IMR-90 (cell line): Measurements from ENCODE around the gene HSD17B4. TPM values are rescaled to one million over a fixed set of nuclear protein-coding genes. Genes with fewer than 3 reads are reported as not detected.

Experiments used
- ATAC-seq: fragments of 200-7000 bp; cut with Tn5 transposase; 2 replicates; pipeline ENCODE4 v1.9.1; 2020; ENCODE audit warnings: low read depth, mild to moderate bottlenecking, moderate library complexity
- BruUV-seq: library from RNA; stranded (reverse); fragments of 400-500 nt; replicated peaks from 2 replicates; lab custom pipeline; 2021; lab: Mats Ljungman, UMichigan
- CTCF ChIA-PET: fragments of 300-600 bp; formaldehyde crosslinking; extraction: SDS; loops from one replicate; lab custom pipeline; 2021; ENCODE audit warnings: antibody characterized with exemption; lab: Yijun Ruan, JAX
- POLR2A ChIA-PET: fragments of 300-600 bp; sonication (Branson Sonifier 250); formaldehyde crosslinking; loops from one replicate; lab custom pipeline; 2022; ENCODE audit warnings: antibody characterized with exemption; ENCODE audit not compliant: unreplicated experiment; lab: Charles Lee
- DNase-seq: peaks from one replicate; pipeline ENCODE4 v3.0.0; 2013
- H2AFZ ChIP-seq: replicated peaks from 2 replicates; pipeline ENCODE3; 2013; ENCODE audit warnings: low read length, mild to moderate bottlenecking; ENCODE audit not compliant: poor library complexity
- H2AK5ac ChIP-seq: 2 replicates; pipeline ENCODE4 v1.6.1; 2013; ENCODE audit warnings: low read depth, low read length, inconsistent platforms
- H2AK9ac ChIP-seq: replicated peaks from 2 replicates; pipeline ENCODE3; 2013; ENCODE audit warnings: mild to moderate bottlenecking, low read depth, low read length, moderate library complexity; ENCODE audit not compliant: poor library complexity
- H2BK120ac ChIP-seq: 2 replicates; pipeline ENCODE4 v1.6.1; 2013; ENCODE audit warnings: low read depth, low read length, inconsistent platforms
- H2BK15ac ChIP-seq: 3 replicates; pipeline ENCODE4 v1.6.1; 2013; ENCODE audit warnings: low read depth, low read length, inconsistent platforms
- H2BK20ac ChIP-seq: 2 replicates; pipeline ENCODE4 v1.6.1; 2013; ENCODE audit warnings: low read depth, mild to moderate bottlenecking, inconsistent platforms, low read length, moderate library complexity
- H2BK5ac ChIP-seq: 2 replicates; pipeline ENCODE4 v1.6.1; 2013; ENCODE audit warnings: mild to moderate bottlenecking, low read depth, low read length, inconsistent platforms; ENCODE audit not compliant: poor library complexity, severe bottlenecking
- H3K14ac ChIP-seq: replicated peaks from 2 replicates; pipeline ENCODE4 v1.6.1; 2013; ENCODE audit warnings: low read depth, low read length, inconsistent platforms
- H3K18ac ChIP-seq: 2 replicates; pipeline ENCODE4 v1.6.1; 2013; ENCODE audit warnings: low read depth, low read length, control low read depth
- H3K23ac ChIP-seq: 2 replicates; pipeline ENCODE4 v1.6.1; 2013; ENCODE audit warnings: low read depth, low read length, inconsistent platforms
- H3K27ac ChIP-seq: 2 replicates; pipeline ENCODE4 v1.5.1; 2013; ENCODE audit warnings: mild to moderate bottlenecking, control low read depth, low read length; ENCODE audit not compliant: insufficient read depth
- H3K27me3 ChIP-seq: 2 replicates; pipeline ENCODE4 v1.6.1; 2013; ENCODE audit warnings: low read length; ENCODE audit not compliant: control insufficient read depth, insufficient read depth
- H3K36me3 ChIP-seq: 2 replicates; pipeline ENCODE4 v1.6.1; 2013; ENCODE audit warnings: low read length, mixed read lengths; ENCODE audit not compliant: control insufficient read depth, insufficient read depth
- H3K4ac ChIP-seq: 2 replicates; pipeline ENCODE4 v1.6.1; 2013; ENCODE audit warnings: low read depth, low read length, inconsistent platforms
- H3K4me1 ChIP-seq: 2 replicates; pipeline ENCODE4 v1.6.1; 2013; ENCODE audit warnings: low read length, mixed read lengths; ENCODE audit not compliant: control insufficient read depth, insufficient read depth
- H3K4me2 ChIP-seq: 2 replicates; pipeline ENCODE4 v1.6.1; 2013; ENCODE audit warnings: low read depth, mild to moderate bottlenecking, control low read depth, low read length, moderate library complexity
- H3K4me3 ChIP-seq: 2 replicates; pipeline ENCODE4 v1.5.1; 2013; ENCODE audit warnings: low read depth, mild to moderate bottlenecking, control low read depth, low read length, moderate library complexity; ENCODE audit not compliant: insufficient read depth
- H3K56ac ChIP-seq: 2 replicates; pipeline ENCODE4 v1.6.1; 2013; ENCODE audit warnings: low read length, inconsistent platforms; ENCODE audit not compliant: insufficient read depth; ENCODE audit errors: extremely low read depth
- H3K79me1 ChIP-seq, 2 experiments: 2 replicates each; pipeline ENCODE4 v1.6.1; 2013; ENCODE audit warnings: low read length in 2 of 2, inconsistent platforms in 1 of 2, low read depth in 1 of 2
- H3K9ac ChIP-seq: 2 replicates; pipeline ENCODE4 v1.6.1; 2013; ENCODE audit warnings: low read depth, low read length, control low read depth
- H3K9me1 ChIP-seq: 2 replicates; pipeline ENCODE4 v1.6.1; 2013; ENCODE audit warnings: low read length, inconsistent platforms; ENCODE audit not compliant: insufficient read depth
- H3K9me3 ChIP-seq: 2 replicates; pipeline ENCODE4 v1.6.1; 2013; ENCODE audit warnings: low read length; ENCODE audit not compliant: control insufficient read depth, insufficient read depth
- H4K20me1 ChIP-seq: 2 replicates; pipeline ENCODE4 v1.6.1; 2013; ENCODE audit warnings: low read length, inconsistent platforms; ENCODE audit not compliant: insufficient read depth
- H4K5ac ChIP-seq: 2 replicates; pipeline ENCODE4 v1.6.1; 2013; ENCODE audit warnings: mild to moderate bottlenecking, low read depth, low read length, control low read depth
- H4K8ac ChIP-seq, 2 experiments: 2 replicates each; pipeline ENCODE4 v1.6.1; 2013; ENCODE audit warnings: low read depth in 2 of 2, low read length in 2 of 2, control low read depth in 1 of 2, inconsistent platforms in 1 of 2
- H4K91ac ChIP-seq: 2 replicates; pipeline ENCODE4 v1.6.1; 2013; ENCODE audit warnings: low read depth, low read length, inconsistent platforms; ENCODE audit not compliant: insufficient read depth
- BHLHE40 ChIP-seq: fragments of 150-350 bp; IDR thresholded peaks from 2 replicates; pipeline ENCODE4 v1.6.1; 2016; ENCODE audit warnings: mild to moderate bottlenecking, low read depth, low read length
- CEBPB ChIP-seq: IDR thresholded peaks from 2 replicates; pipeline ENCODE4 v1.6.1; 2012; ENCODE audit warnings: low read depth, low read length, improper control_type of control experiment
- CHD1 ChIP-seq: IDR thresholded peaks from 2 replicates; pipeline ENCODE4 v1.6.1; 2012; ENCODE audit warnings: low read depth, low read length, improper control_type of control experiment
- CTCF ChIP-seq: conservative IDR thresholded peaks from 2 replicates; pipeline ENCODE4 v1.5.1; 2012; ENCODE audit warnings: mild to moderate bottlenecking, low read depth, low read length, improper control_type of control experiment
- ELK1 ChIP-seq: fragments of 150-350 bp; IDR thresholded peaks from 2 replicates; pipeline ENCODE4 v1.6.1; 2016; ENCODE audit warnings: low read depth, mild to moderate bottlenecking, low read length, moderate library complexity, borderline replicate concordance
- FOS ChIP-seq: fragments of 150-350 bp; IDR thresholded peaks from 2 replicates; pipeline ENCODE4 v1.6.1; 2016; ENCODE audit warnings: low read depth, low read length
- MAFK ChIP-seq: IDR thresholded peaks from 2 replicates; pipeline ENCODE4 v1.6.1; 2012; ENCODE audit warnings: low read depth, low read length, improper control_type of control experiment
- MAZ ChIP-seq: IDR thresholded peaks from 2 replicates; pipeline ENCODE4 v1.6.1; 2012; ENCODE audit warnings: low read depth, mild to moderate bottlenecking, low read length, improper control_type of control experiment, moderate library complexity, borderline replicate concordance
- MXI1 ChIP-seq: IDR thresholded peaks from 2 replicates; pipeline ENCODE4 v1.6.1; 2012; ENCODE audit warnings: low read depth, mild to moderate bottlenecking, low read length, moderate library complexity, borderline replicate concordance
- NFE2L2 ChIP-seq: fragments of 150-350 bp; IDR thresholded peaks from 2 replicates; pipeline ENCODE4 v1.6.1; 2016; ENCODE audit warnings: low read depth, mild to moderate bottlenecking, low read length
- POLR2A ChIP-seq: IDR thresholded peaks from 2 replicates; pipeline ENCODE4 v1.6.1; 2012; ENCODE audit warnings: mild to moderate bottlenecking, low read depth, low read length
- RAD21 ChIP-seq: IDR thresholded peaks from 2 replicates; pipeline ENCODE4 v1.6.1; 2012; ENCODE audit warnings: low read length, improper control_type of control experiment
- RCOR1 ChIP-seq: IDR thresholded peaks from 2 replicates; pipeline ENCODE4 v1.6.1; 2012; ENCODE audit warnings: mild to moderate bottlenecking, low read length, improper control_type of control experiment; ENCODE audit not compliant: insufficient replicate concordance
- RFX5 ChIP-seq: IDR thresholded peaks from 2 replicates; pipeline ENCODE4 v1.8.0; 2012; ENCODE audit warnings: low read depth, mild to moderate bottlenecking, low read length, moderate library complexity
- SMC3 ChIP-seq: fragments of 150-350 bp; IDR thresholded peaks from 2 replicates; pipeline ENCODE4 v1.6.1; 2016; ENCODE audit warnings: low read depth, mild to moderate bottlenecking, antibody characterized with exemption, low read length, moderate library complexity
- USF2 ChIP-seq: fragments of 150-350 bp; IDR thresholded peaks from 2 replicates; pipeline ENCODE4 v1.6.1; 2017; ENCODE audit warnings: mild to moderate bottlenecking, antibody characterized with exemption, low read length, low read depth
- WGBS, 2 experiments: methylation state at CpG; one replicate each; pipeline versions ENCODE4 v1.1.5 to v1.1.7; 2013; ENCODE audit warnings: missing lambda C conversion rate in 2 of 2; ENCODE audit not compliant: insufficient read length in 1 of 2; ENCODE audit errors: extremely low coverage in 2 of 2; 5-methylcytosine and 5-hydroxymethylcytosine counted together
- dilution Hi-C: fragments of 300-500 bp; cut with HindIII; formaldehyde crosslinking; loops from one replicate; pipeline ENCODE4 v1.14.3; 2018; ENCODE audit warnings: low sequenced_read_pairs; ENCODE audit not compliant: unreplicated experiment
- in situ Hi-C: fragments of 300-500 bp; cut with MboI; formaldehyde crosslinking; loops from 3 replicates; pipeline ENCODE4 v1.14.3; 2019; ENCODE audit warnings: low sequenced_read_pairs, inconsistent platforms, mixed read lengths
- intact Hi-C: fragments of 100-400 bp; cut with micrococcal nuclease; formaldehyde crosslinking; loops from 2 replicates; pipeline ENCODE4 v1.10.0; 2022
- polyA plus RNA-seq, 3 experiments: library from polyadenylated mRNA; depleted of rRNA; stranded (reverse); fragments of >200 nt; gene quantifications; 2 replicates each; pipeline ENCODE4 v1.2.3, GENCODE V29; 2012; ENCODE audit warnings: low replicate concordance in 1 of 3
- total RNA-seq: library from RNA; depleted of rRNA; stranded (reverse); fragments of >200 nt; gene quantifications from 2 replicates; pipeline ENCODE4 v1.2.3, GENCODE V29; 2012

The HSD17B4 gene
- total and polyA plus RNA-seq, 2 of the 4 experiments (the other 2 are of a cell fraction), result 95.1 to 154 TPM

- H3K4ac ChIP-seq, result no peak overlapping the region
- POLR2A ChIA-PET, result no interaction called here
- ATAC-seq (no peak), DNase-seq (no peak)
- peaks cover 9% of the 10 kb centered on the region for H3K27me3 ChIP-seq
- H3K4me2 ChIP-seq, result no peak overlapping the region
- no TSS peak for BruUV-seq
- dilution Hi-C loops, result no loop called here
- WGBS, 2 experiments, result no CpG with 5 or more reads among the region's 2 CpGs
- no peak overlapping the region for H2AK5ac ChIP-seq
- no peak overlapping the region for H3K27ac ChIP-seq
- H4K5ac ChIP-seq, result no peak overlapping the region
- H2AK9ac ChIP-seq, result no peak overlapping the region
- H2BK5ac ChIP-seq, result no peak overlapping the region
- no peak overlapping the region for H2BK15ac ChIP-seq
- H3K36me3 ChIP-seq, result no peaks in the 10 kb centered on the region
- no peaks in the 10 kb centered on the region for H4K20me1 ChIP-seq
- H3K9ac ChIP-seq, result no peak overlapping the region
- H3K18ac ChIP-seq, result no peak overlapping the region
- intact Hi-C loops, result no loop called here
- no peak overlapping the region for H3K14ac ChIP-seq
- H3K4me1 ChIP-seq, result no peaks in the 10 kb centered on the region
- H3K9me3 ChIP-seq, result no peaks in the 10 kb centered on the region
- CTCF ChIA-PET, result no interaction called here
- no peak overlapping the region for H3K56ac ChIP-seq
- no peak overlapping the region for H3K23ac ChIP-seq
- H3K9me1 ChIP-seq, result no peaks in the 10 kb centered on the region
- no peak for TF ChIP-seq POLR2A
- no peak for TF ChIP-seq CTCF
- TF ChIP-seq RFX5, result no peak
- no peak for TF ChIP-seq RAD21
- no peak for TF ChIP-seq BHLHE40
- TF ChIP-seq NFE2L2, result no peak
- no peak for TF ChIP-seq CEBPB
- TF ChIP-seq ELK1, result no peak
- no peak for TF ChIP-seq MXI1
- no peak for TF ChIP-seq MAZ
- TF ChIP-seq FOS, result no peak
- TF ChIP-seq MAFK, result no peak
- no peak for TF ChIP-seq CHD1
- no peak for TF ChIP-seq USF2
- TF ChIP-seq SMC3, result no peak
- no peak for TF ChIP-seq RCOR1
- H3K79me1 ChIP-seq, result no peaks in the 10 kb centered on the region
- in situ Hi-C loops, result no loop called here
- no peak overlapping the region for H3K4me3 ChIP-seq
- no peak overlapping the region for H2AFZ ChIP-seq
- no peak overlapping the region for H4K8ac ChIP-seq
- no peak overlapping the region for H2BK120ac ChIP-seq
- H2BK20ac ChIP-seq, result no peak overlapping the region
- no peak overlapping the region for H4K91ac ChIP-seq
Measured at GRCh38 chr5:119427060-119427459, 25.2 kb upstream of the HSD17B4 start.
